ENCODE results near the gene FAM78A. TPM values are rescaled to one million over a fixed set of nuclear protein-coding genes. Genes with fewer than 3 reads are reported as not detected.

The FAM78A gene
- total and polyA plus RNA-seq, 2 of the 8 experiments (the other 6 are each of a cell fraction or from before 2014, with no cell fraction given), result 3.1 TPM

GRCh38 chr9:131291795-131292315 is 15.5 kb upstream of the FAM78A start:
- Histone ChIP-seq H3K9ac (replicated peaks in 1 of 4; ENCODE audit: extremely low read depth in 1 of 4, low read depth in 3 of 4, low read length in 3 of 4) (no peak overlapping the region), H4K91ac (replicated peaks; ENCODE audit: insufficient read length, low read length) (no peak overlapping the region), H2AFZ (ENCODE audit: low read length) (no peak overlapping the region), H3K4me3 (ENCODE audit: extremely low read depth in 1 of 4, insufficient read depth in 2 of 4, low read depth in 3 of 4, low read length in 4 of 4) (no peak overlapping the region), H4K20me1 (replicated peaks in 1 of 2; ENCODE audit: control insufficient read depth in 1 of 2, insufficient read depth in 2 of 2, low read length in 2 of 2) (no peaks in the 10 kb centered on the region), H2BK20ac (ENCODE audit: low read length) (no peak overlapping the region), H3K27ac (ENCODE audit: low read depth, low read length) (no peak overlapping the region), H3K4me1 (replicated peaks in 1 of 4; ENCODE audit: control insufficient read depth in 3 of 4, insufficient read depth in 4 of 4, low read length in 3 of 4) (peaks cover 0 to 14% (median 8%) of the 10 kb centered on the region in 4 experiments; a peak in 6 of 7 replicates), H3K4me2 (ENCODE audit: insufficient read depth in 1 of 2, low read depth in 2 of 2, low read length in 2 of 2) (no peak overlapping the region), H3K79me2 (ENCODE audit: control insufficient read depth in 1 of 2, insufficient read depth in 2 of 2, low read length in 2 of 2) (no peaks in the 10 kb centered on the region), H3K14ac (ENCODE audit: insufficient read length) (no peak overlapping the region), H3K18ac (ENCODE audit: extremely low read depth, low read length) (no peak overlapping the region), H3K23ac (ENCODE audit: insufficient read length) (no peak overlapping the region), H2BK120ac (replicated peaks; ENCODE audit: low read depth, low read length) (no peak overlapping the region), H2BK5ac (ENCODE audit: low read depth, low read length) (no peak overlapping the region), H3K9me3 (ENCODE audit: insufficient read depth in 2 of 2, low read depth in 1 of 2, low read length in 1 of 2) (no peaks in the 10 kb centered on the region), H3K56ac (replicated peaks; ENCODE audit: insufficient read length, low read depth, low read length) (no peak overlapping the region), H3K27me3 (replicated peaks in 1 of 4; ENCODE audit: control insufficient read depth in 3 of 4, extremely low read depth in 1 of 4, insufficient read depth in 3 of 4, low read length in 3 of 4) (no peaks in the 10 kb centered on the region), H2AK5ac (ENCODE audit: low read depth, low read length) (no peak overlapping the region), H4K8ac (ENCODE audit: extremely low read depth, insufficient read depth, low read length) (no peak overlapping the region), H3K36me3 (ENCODE audit: control insufficient read depth in 2 of 4, insufficient read depth in 4 of 4, low read length in 3 of 4) (no peaks in the 10 kb centered on the region), H3K23me2 (ENCODE audit: low read depth, low read length) (no peaks in the 10 kb centered on the region), H2BK15ac (ENCODE audit: low read length) (no peak overlapping the region), H3K79me1 (ENCODE audit: low read depth, low read length) (no peaks in the 10 kb centered on the region), H2BK12ac (ENCODE audit: low read depth, low read length) (no peak overlapping the region), H4K5ac (ENCODE audit: insufficient read length, low read depth, low read length) (no peak overlapping the region), H3K4ac (replicated peaks; ENCODE audit: insufficient read length, low read depth, low read length) (no peak overlapping the region)
- FAIRE-seq, result no peak
- CTCF ChIA-PET (ENCODE audit: partially characterized antibody), result interaction anchor here (0.6 to 1.8 kb wide), 5 partner anchors 9 to 77 kb away, joined by 3 to 9 read pairs (median 3); no protein-coding TSS in a partner anchor
- 88% methylated on average over 7 of the region's 7 CpGs; no CpG with 5 or more reads in 1 of the 2 experiments for WGBS, 2 experiments (ENCODE audit: extremely low coverage in 1 of 2, insufficient coverage in 1 of 2, insufficient read length in 1 of 2, insufficient replicate concordance in 2 of 2, low coverage in 1 of 2, low lambda C conversion rate in 2 of 2, missing lambda C conversion rate in 1 of 2)
- POLR2A ChIA-PET (ENCODE audit: partially characterized antibody), result interaction anchor here (1.6 kb wide), 1 partner anchor 11 kb away, joined by 3 read pairs; no protein-coding TSS in a partner anchor
- DNase-seq (ENCODE audit: low read depth in 1 of 2, low spot score in 2 of 2), result no peak
- no peak for TF ChIP-seq KDM5A (IDR thresholded peaks at IDR 0.05; ENCODE audit: low read length)
- no peak for TF ChIP-seq BCL11A (IDR thresholded peaks at IDR 0.05; ENCODE audit: low read depth in 2 of 2, low read length in 2 of 2)
- no peak for TF ChIP-seq JUN (IDR thresholded peaks at IDR 0.05; ENCODE audit: low read depth, low read length)
- no peak for TF ChIP-seq HDAC2 (IDR thresholded peaks at IDR 0.05; ENCODE audit: borderline replicate concordance in 1 of 2, low read depth in 2 of 2, low read length in 2 of 2)
- no peak for TF ChIP-seq E2F6 (IDR thresholded peaks at IDR 0.05)
- TF ChIP-seq SAP30 (IDR thresholded peaks at IDR 0.05; ENCODE audit: insufficient read depth, insufficient replicate concordance, low read length), result no peak
- no peak for TF ChIP-seq ATF2 (IDR thresholded peaks at IDR 0.05; ENCODE audit: low read length)
- TF ChIP-seq TCF12 (IDR thresholded peaks at IDR 0.05; ENCODE audit: low read depth, low read length), result no peak
- no peak for TF ChIP-seq TAF7 (optimal IDR thresholded peaks at IDR 0.05; ENCODE audit: borderline replicate concordance, low read depth, low read length)
- TF ChIP-seq JUND (IDR thresholded peaks at IDR 0.05; ENCODE audit: low read length), result no peak

Data from H1 (cell line).